OCI-LY1 (cell line): ENCODE data around the gene IL16.

ENCODE experiments used
- H2AFZ ChIP-seq: fragments of 200-600 bp; sonication (generic), shearing (Covaris generic); 2 replicates; pipeline ENCODE4 v1.6.0; 2014; ENCODE audit warnings: antibody characterized with exemption, mild to moderate bottlenecking, low read length
- H3F3A ChIP-seq: fragments of 200-600 bp; sonication (generic), shearing (Covaris generic); 2 replicates; pipeline ENCODE4 v1.6.0; 2014; ENCODE audit warnings: mild to moderate bottlenecking, antibody characterized with exemption, low read length, moderate library complexity; ENCODE audit not compliant: insufficient read depth
- H3K27ac ChIP-seq: fragments of 200-600 bp; sonication (generic); 2 replicates; pipeline ENCODE4 v1.5.1; 2014; ENCODE audit warnings: low read length, mixed run types, mild to moderate bottlenecking, low read depth; ENCODE audit not compliant: poor library complexity, severe bottlenecking
- H3K27me3 ChIP-seq: fragments of 200-600 bp; sonication (generic); 2 replicates; pipeline ENCODE4 v1.6.0; 2014; ENCODE audit warnings: antibody characterized with exemption, mild to moderate bottlenecking, low read length, moderate library complexity; ENCODE audit not compliant: insufficient read depth
- H3K36me3 ChIP-seq: fragments of 200-600 bp; sonication (generic); 2 replicates; pipeline ENCODE4 v1.6.1; 2014; ENCODE audit warnings: mild to moderate bottlenecking, antibody characterized with exemption, low read length, moderate library complexity, mixed read lengths; ENCODE audit not compliant: insufficient read depth
- H3K4me1 ChIP-seq: fragments of 200-600 bp; sonication (generic); 2 replicates; pipeline ENCODE4 v1.5.1; 2014; ENCODE audit warnings: mild to moderate bottlenecking, low read length, moderate library complexity; ENCODE audit not compliant: insufficient read depth, severe bottlenecking
- H3K4me2 ChIP-seq: fragments of 200-600 bp; sonication (generic), shearing (Covaris generic); 2 replicates; pipeline ENCODE4 v1.6.1; 2014; ENCODE audit warnings: low read length
- H3K4me3 ChIP-seq: fragments of 200-600 bp; sonication (generic); 2 replicates; pipeline ENCODE4 v1.5.1; 2014; ENCODE audit warnings: low read length, low read depth, mild to moderate bottlenecking, mixed read lengths; ENCODE audit not compliant: poor library complexity, severe bottlenecking
- H3K79me2 ChIP-seq: fragments of 200-600 bp; shearing (Covaris generic); 2 replicates; pipeline ENCODE4 v1.6.1; 2016; ENCODE audit warnings: mixed run types, low read length, mixed read lengths; ENCODE audit not compliant: insufficient read depth
- H3K9ac ChIP-seq: fragments of 200-600 bp; sonication (generic), shearing (Covaris generic); 2 replicates; pipeline ENCODE4 v1.6.1; 2014; ENCODE audit warnings: mild to moderate bottlenecking, low read length, mixed read lengths
- H3K9me2 ChIP-seq: fragments of 200-600 bp; sonication (generic), shearing (Covaris generic); 2 replicates; pipeline ENCODE4 v1.6.1; 2014; ENCODE audit warnings: low read depth, mild to moderate bottlenecking, low read length, mixed read lengths
- H3K9me3 ChIP-seq: fragments of 200-600 bp; shearing (Covaris generic); 2 replicates; pipeline ENCODE4 v1.6.1; 2014; ENCODE audit warnings: low read length, mixed read lengths
- H4K20me1 ChIP-seq: fragments of 200-600 bp; sonication (generic), shearing (Covaris generic); 2 replicates; pipeline ENCODE4 v1.6.0; 2016; ENCODE audit warnings: mild to moderate bottlenecking, low read length; ENCODE audit not compliant: insufficient read depth
- CTCF ChIP-seq: fragments of 200-600 bp; sonication (generic), shearing (Covaris generic); IDR thresholded peaks from 2 replicates; pipeline ENCODE4 v1.5.1; 2017; ENCODE audit warnings: mild to moderate bottlenecking, antibody characterized with exemption, low read length, moderate library complexity, mixed read lengths
- EZH2 ChIP-seq: fragments of 200-600 bp; sonication (generic), shearing (Covaris generic); IDR thresholded peaks from 2 replicates; pipeline ENCODE4 v1.8.0; 2017; ENCODE audit warnings: borderline replicate concordance, mixed run types, mild to moderate bottlenecking, antibody characterized with exemption, low read length, moderate library complexity, mixed read lengths

The IL16 gene

GRCh38 chr15:81191701-81192100, 5.0 kb upstream of the IL16 start:
- Histone ChIP-seq H3K9ac (no peak overlapping the region), H4K20me1 (no peaks in the 10 kb centered on the region), H2AFZ (no peak overlapping the region), H3F3A (no peaks in the 10 kb centered on the region), H3K4me2 (no peak overlapping the region), H3K4me1 (no peaks in the 10 kb centered on the region), H3K9me2 (no peaks in the 10 kb centered on the region), H3K36me3 (no peaks in the 10 kb centered on the region), H3K27me3 (no peaks in the 10 kb centered on the region), H3K27ac (no peak overlapping the region), H3K4me3 (no peak overlapping the region), H3K79me2 (no peaks in the 10 kb centered on the region), H3K9me3 (no peaks in the 10 kb centered on the region)
- no peak for TF ChIP-seq CTCF
- TF ChIP-seq EZH2, result no peak

- Histone ChIP-seq H3F3A (no peaks in the 10 kb centered on the region), H3K9me3 (no peaks in the 10 kb centered on the region), H3K79me2 (no peaks in the 10 kb centered on the region), H3K4me3 (no peak overlapping the region), H3K27ac (no peak overlapping the region), H4K20me1 (no peaks in the 10 kb centered on the region), H3K9ac (no peak overlapping the region), H3K4me2 (no peak overlapping the region), H3K27me3 (0 out of 2 replicates have a peak, but pooled peaks cover 5% of the 10 kb centered on the region), H2AFZ (no peak overlapping the region), H3K9me2 (no peaks in the 10 kb centered on the region), H3K36me3 (no peaks in the 10 kb centered on the region), H3K4me1 (no peaks in the 10 kb centered on the region)
- TF ChIP-seq CTCF (peak; percentile 5; the same call in 1 of the 2 replicates), EZH2 (no peak)
These were observed 2.0 kb upstream of the IL16 start for GRCh38 chr15:81194723-81195122.

- Histone ChIP-seq H3K9ac (no peak overlapping the region), H4K20me1 (no peaks in the 10 kb centered on the region), H3K4me1 (no peaks in the 10 kb centered on the region), H3K36me3 (no peaks in the 10 kb centered on the region), H3K79me2 (no peaks in the 10 kb centered on the region), H3K4me2 (no peak overlapping the region), H3K27me3 (0 out of 2 replicates have a peak, but pooled peaks cover 5% of the 10 kb centered on the region), H3K9me3 (no peaks in the 10 kb centered on the region), H3K9me2 (no peaks in the 10 kb centered on the region), H3F3A (no peaks in the 10 kb centered on the region), H2AFZ (no peak overlapping the region), H3K4me3 (no peak overlapping the region), H3K27ac (no peak overlapping the region)
- TF ChIP-seq CTCF, result no peak
- no peak for TF ChIP-seq EZH2
These were observed 1.3 kb upstream of the IL16 start for GRCh38 chr15:81195339-81195864.
